Naive thymus-derived CD4-positive, alpha-beta T cell (primary cell): ENCODE results near the gene SLC35F1. TPM values are rescaled to one million over a fixed set of nuclear protein-coding genes. Genes with fewer than 3 reads are reported as not detected.

ENCODE experiments used
- ATAC-seq: fragments of 150-1000 bp; cut with Tn5 transposase; 2 replicates; pipeline ENCODE4 v1.10.0; 2021; ENCODE audit warnings: mild to moderate bottlenecking, moderate library complexity
- CTCF ChIA-PET: fragments of 350-600 bp; sonication (Branson Sonifier 250); formaldehyde crosslinking; loops from one replicate; lab custom pipeline; 2021; ENCODE audit warnings: antibody characterized with exemption; lab: Charles Lee
- POLR2A ChIA-PET: fragments of 350-600 bp; sonication (Branson Sonifier 250); formaldehyde crosslinking; loops from one replicate; lab custom pipeline; 2021; ENCODE audit warnings: antibody characterized with exemption, inconsistent platforms; lab: Charles Lee
- DNase-seq, 9 donors: peaks; one replicate each; pipeline versions ENCODE4 v3.0.0 to v3.0.0-alpha.2; 2020 to 2022; ENCODE audit warnings: mixed read lengths in 1 of 9
- H3K27ac ChIP-seq: one replicate; pipeline ENCODE4 v1.7.0; 2013; ENCODE audit warnings: mild to moderate bottlenecking, low read depth, low read length, moderate library complexity
- H3K27me3 ChIP-seq, 2 donors: one replicate each; pipeline ENCODE4 v1.7.0; 2013; ENCODE audit warnings: low read length in 2 of 2, mild to moderate bottlenecking in 2 of 2, moderate library complexity in 2 of 2; ENCODE audit not compliant: control insufficient read depth in 2 of 2, insufficient read depth in 2 of 2
- H3K36me3 ChIP-seq, 3 experiments: 1 replicate in 2 of 3; 2 replicates in 1 of 3; pipeline ENCODE4 v1.7.0; 2013; ENCODE audit warnings: low read length in 3 of 3, mild to moderate bottlenecking in 3 of 3, moderate library complexity in 1 of 3; ENCODE audit not compliant: insufficient read depth in 3 of 3, control insufficient read depth in 2 of 3
- H3K4me1 ChIP-seq, 2 donors: one replicate each; pipeline ENCODE4 v1.7.0; 2013; ENCODE audit warnings: low read length in 2 of 2, mild to moderate bottlenecking in 2 of 2, moderate library complexity in 1 of 2; ENCODE audit not compliant: control insufficient read depth in 2 of 2, insufficient read depth in 2 of 2
- H3K4me3 ChIP-seq: 2 replicates; pipeline ENCODE4 v1.7.0; 2013; ENCODE audit warnings: mild to moderate bottlenecking, low read length
- H3K9me3 ChIP-seq, 3 experiments: 1 replicate in 2 of 3; 2 replicates in 1 of 3; pipeline ENCODE4 v1.7.0; 2013; ENCODE audit warnings: low read length in 3 of 3; ENCODE audit not compliant: control insufficient read depth in 2 of 3
- H3K27ac Mint-ChIP-seq, 9 donors: one replicate each; pipeline ENCODE4 v1.8.0; 2020 to 2022; ENCODE audit warnings: mixed read lengths in 9 of 9, mild to moderate bottlenecking in 8 of 9, moderate library complexity in 5 of 9, inconsistent platforms in 2 of 9
- H3K27me3 Mint-ChIP-seq, 5 donors: one replicate each; pipeline ENCODE4 v1.8.0; 2021 to 2022; ENCODE audit warnings: mixed read lengths in 5 of 5, mild to moderate bottlenecking in 1 of 5
- H3K36me3 Mint-ChIP-seq, 5 donors: one replicate each; pipeline ENCODE4 v1.8.0; 2020 to 2022; ENCODE audit warnings: mixed read lengths in 5 of 5, mild to moderate bottlenecking in 3 of 5, inconsistent platforms in 1 of 5
- H3K4me1 Mint-ChIP-seq, 7 donors: one replicate each; pipeline ENCODE4 v1.8.0; 2020 to 2022; ENCODE audit warnings: mixed read lengths in 7 of 7, mild to moderate bottlenecking in 3 of 7, inconsistent platforms in 1 of 7
- H3K4me3 Mint-ChIP-seq, 10 donors: one replicate each; pipeline ENCODE4 v1.8.0; 2020 to 2022; ENCODE audit warnings: mild to moderate bottlenecking in 10 of 10, mixed read lengths in 10 of 10, moderate library complexity in 6 of 10, inconsistent platforms in 2 of 10
- H3K9me3 Mint-ChIP-seq, 11 donors: one replicate each; pipeline ENCODE4 v1.8.0; 2020 to 2022; ENCODE audit warnings: mixed read lengths in 11 of 11, mild to moderate bottlenecking in 4 of 11, inconsistent platforms in 1 of 11, moderate library complexity in 1 of 11
- intact Hi-C, 2 donors: fragments of 100-400 bp; cut with micrococcal nuclease; formaldehyde crosslinking; loops; one replicate each; pipeline ENCODE4 v1.15.1; 2023
- polyA plus RNA-seq, 2 donors: library from polyadenylated mRNA; unstranded; fragments of 300-500 nt; fragmentation: Illumina TruSeq; gene quantifications; one replicate each; pipeline ENCODE4 v1.2.3, GENCODE V29; 2021
- total RNA-seq, 6 experiments: library from RNA in 5 of 6; stranded (reverse) in 5 of 6; gene quantifications; 1 replicate in 5 of 6; 2 replicates in 1 of 6; pipeline ENCODE4 v1.2.3 and lab custom pipeline; 2021 to 2026

SLC35F1 gene
- total and polyA plus RNA-seq, 7 experiments from 2014 or later, result not detected

- Mint-ChIP-seq H3K27ac (no peak overlapping the region), H3K9me3 (peaks cover 0 to 7% (median 0%) of the 10 kb centered on the region in 11 donors), H3K36me3 (no peaks in the 10 kb centered on the region), H3K27me3 (peaks cover 0 to 10% (median 0%) of the 10 kb centered on the region in 5 donors), H3K4me3 (no peak overlapping the region), H3K4me1 (no peaks in the 10 kb centered on the region)
- Histone ChIP-seq H3K27ac (no peak overlapping the region), H3K4me3 (no peak overlapping the region), H3K4me1 (no peaks in the 10 kb centered on the region), H3K27me3 (no peaks in the 10 kb centered on the region), H3K9me3 (peaks cover 0 to 3% (median 0%) of the 10 kb centered on the region in 3 experiments), H3K36me3 (no peaks in the 10 kb centered on the region)
- DNase-seq (no peak), ATAC-seq (no peak)
- POLR2A ChIA-PET, result no interaction called here
- intact Hi-C loops, result no loop called here
- CTCF ChIA-PET, result no interaction called here
These were observed 196.5 kb downstream of the SLC35F1 start for GRCh38 chr6:118103381-118104146.

DNA sequence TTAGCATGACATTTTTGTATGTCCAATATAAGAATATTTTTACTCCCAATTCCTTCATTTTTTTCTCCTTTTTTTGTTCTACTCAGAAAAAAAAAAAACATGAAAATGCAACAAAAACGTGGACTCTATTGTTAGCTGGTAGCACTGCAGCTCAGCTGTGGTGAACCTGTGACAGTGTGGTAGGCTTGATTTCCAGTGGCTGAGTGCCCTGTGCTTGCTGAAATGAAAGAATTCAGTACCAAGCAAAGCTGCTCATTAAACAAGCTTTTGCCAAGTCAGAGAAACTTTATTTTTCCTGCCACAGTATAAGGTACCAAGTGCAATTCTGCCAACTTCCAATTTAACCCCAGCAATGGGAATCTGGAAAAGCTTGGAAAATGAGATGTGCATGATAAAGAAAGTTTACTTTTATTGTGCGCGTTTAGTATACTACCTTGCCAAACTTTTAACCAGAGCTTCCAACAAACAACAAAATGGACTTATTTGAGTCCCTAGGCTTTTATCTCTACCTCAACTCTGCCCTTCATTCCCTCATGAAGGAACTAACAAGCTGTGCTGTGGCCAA, 215.2 kb downstream of the SLC35F1 start:
- ATAC-seq, result no peak

GRCh38 chr6:118122801-118123200, 215.7 kb downstream of the SLC35F1 start:
- ChIA-PET CTCF (no interaction called here), POLR2A (no interaction called here)
- Mint-ChIP-seq H3K36me3 (no peaks in the 10 kb centered on the region), H3K4me1 (peaks cover 0 to 3% (median 0%) of the 10 kb centered on the region in 7 donors), H3K9me3 (peaks cover 0 to 5% (median 0%) of the 10 kb centered on the region in 11 donors), H3K4me3 (no peak overlapping the region), H3K27me3 (peaks cover 0 to 15% (median 8%) of the 10 kb centered on the region in 5 donors), H3K27ac (no peak overlapping the region)
- ATAC-seq, result no peak
- DNase-seq, result no peak
- H3K36me3 ChIP-seq, result no peaks in the 10 kb centered on the region
- H3K27me3 ChIP-seq, result no peaks in the 10 kb centered on the region
- intact Hi-C loops, result no loop called here
- no peak overlapping the region for H3K27ac ChIP-seq
- H3K9me3 ChIP-seq, result no peaks in the 10 kb centered on the region
- H3K4me1 ChIP-seq, result no peaks in the 10 kb centered on the region
- H3K4me3 ChIP-seq, result no peak overlapping the region

More for the DNA sequence above, 215.2 kb downstream of the SLC35F1 start:
- CTCF ChIA-PET, result interaction anchor here (0.7 kb wide), 1 partner anchor 14 kb away, joined by 3 read pairs; no protein-coding TSS in a partner anchor
- Mint-ChIP-seq H3K27ac (no peak overlapping the region), H3K36me3 (no peaks in the 10 kb centered on the region), H3K9me3 (peaks cover 0 to 5% (median 0%) of the 10 kb centered on the region in 11 donors), H3K27me3 (peaks cover 0 to 15% (median 8%) of the 10 kb centered on the region in 5 donors), H3K4me1 (peaks cover 0 to 3% (median 0%) of the 10 kb centered on the region in 7 donors), H3K4me3 (no peak overlapping the region)
- H3K4me3 ChIP-seq, result no peak overlapping the region
- no peaks in the 10 kb centered on the region for H3K27me3 ChIP-seq
- no peaks in the 10 kb centered on the region for H3K36me3 ChIP-seq
- POLR2A ChIA-PET, result no interaction called here
- H3K4me1 ChIP-seq, result no peaks in the 10 kb centered on the region
- intact Hi-C loops, result no loop called here
- DNase-seq, result no peak
- no peaks in the 10 kb centered on the region for H3K9me3 ChIP-seq
- no peak overlapping the region for H3K27ac ChIP-seq

GRCh38 chr6:118123503-118124037, 216.5 kb downstream of the SLC35F1 start:
- Histone ChIP-seq H3K9me3 (no peaks in the 10 kb centered on the region), H3K36me3 (no peaks in the 10 kb centered on the region), H3K4me3 (no peak overlapping the region), H3K27me3 (no peaks in the 10 kb centered on the region), H3K27ac (no peak overlapping the region), H3K4me1 (no peaks in the 10 kb centered on the region)
- H3K27me3 Mint-ChIP-seq, result peaks cover 0 to 15% (median 8%) of the 10 kb centered on the region in 5 donors
- no peaks in the 10 kb centered on the region for H3K36me3 Mint-ChIP-seq
- DNase-seq (no peak), ATAC-seq (no peak)
- H3K9me3 Mint-ChIP-seq, result peaks cover 0 to 5% (median 0%) of the 10 kb centered on the region in 11 donors
- intact Hi-C loops, result no loop called here
- H3K4me3 Mint-ChIP-seq, result no peak overlapping the region
- POLR2A ChIA-PET, result no interaction called here
- H3K27ac Mint-ChIP-seq, result no peak overlapping the region
- CTCF ChIA-PET, result no interaction called here
- H3K4me1 Mint-ChIP-seq, result peaks cover 0 to 3% (median 0%) of the 10 kb centered on the region in 7 donors

GRCh38 chr6:118124851-118125250, 217.8 kb downstream of the SLC35F1 start:
- CTCF ChIA-PET, result no interaction called here
- Histone ChIP-seq H3K27me3 (no peaks in the 10 kb centered on the region), H3K4me1 (no peaks in the 10 kb centered on the region), H3K9me3 (no peaks in the 10 kb centered on the region), H3K27ac (no peak overlapping the region), H3K4me3 (no peak overlapping the region), H3K36me3 (no peaks in the 10 kb centered on the region)
- Mint-ChIP-seq H3K36me3 (no peaks in the 10 kb centered on the region), H3K9me3 (peaks cover 0 to 7% (median 2%) of the 10 kb centered on the region in 11 donors), H3K27ac (no peak overlapping the region), H3K27me3 (peaks cover 0 to 22% (median 8%) of the 10 kb centered on the region in 5 donors), H3K4me1 (peaks cover 0 to 3% (median 0%) of the 10 kb centered on the region in 7 donors), H3K4me3 (no peak overlapping the region)
- ATAC-seq (no peak), DNase-seq (no peak)
- POLR2A ChIA-PET, result no interaction called here
- intact Hi-C loops, result no loop called here

DNA sequence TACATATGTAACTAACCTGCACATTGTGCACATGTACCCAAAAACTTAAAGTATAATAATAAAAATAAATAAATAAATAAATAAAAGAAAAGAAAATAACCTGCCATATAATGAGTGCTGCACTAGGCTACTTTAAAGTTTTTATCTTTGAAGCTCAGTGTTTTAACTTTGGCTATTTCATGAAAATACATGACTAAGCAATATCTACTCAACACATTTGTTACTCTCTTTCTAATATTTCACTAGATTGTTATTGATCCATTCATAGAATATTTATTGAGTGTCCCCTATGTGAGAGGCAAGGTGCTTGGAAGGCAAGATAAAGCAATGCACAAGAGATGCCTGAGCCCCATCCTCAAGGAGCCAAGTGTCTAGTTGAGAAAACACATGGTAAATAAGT, 221.7 kb downstream of the SLC35F1 start:
- H3K27ac Mint-ChIP-seq, result no peak overlapping the region
- H3K36me3 ChIP-seq, result no peaks in the 10 kb centered on the region
- H3K4me1 Mint-ChIP-seq, result no peaks in the 10 kb centered on the region
- peaks cover 0 to 7% (median 2%) of the 10 kb centered on the region in 11 donors for H3K9me3 Mint-ChIP-seq
- ChIA-PET CTCF (no interaction called here), POLR2A (no interaction called here)
- H3K36me3 Mint-ChIP-seq, result no peaks in the 10 kb centered on the region
- peaks cover 2 to 29% (median 5%) of the 10 kb centered on the region in 5 donors for H3K27me3 Mint-ChIP-seq
- ATAC-seq (no peak), DNase-seq (no peak)
- H3K4me1 ChIP-seq, result no peaks in the 10 kb centered on the region
- no peak overlapping the region for H3K4me3 ChIP-seq
- no peak overlapping the region for H3K4me3 Mint-ChIP-seq
- intact Hi-C loops, result no loop called here
- no peaks in the 10 kb centered on the region for H3K27me3 ChIP-seq
- H3K27ac ChIP-seq, result no peak overlapping the region
- no peaks in the 10 kb centered on the region for H3K9me3 ChIP-seq
